Fibroblast of lung (primary cell): ENCODE results near the gene SLC37A2. TPM values are rescaled to one million over a fixed set of nuclear protein-coding genes. Genes with fewer than 3 reads are reported as not detected.

Experiments
- DNase-seq, 2 donors: peaks; one replicate each; pipeline versions ENCODE4 v3.0.0 to v3.0.0-alpha.2; 2010; ENCODE audit warnings: low read depth in 2 of 2
- H2AFZ ChIP-seq: 2 replicates; pipeline ENCODE4 v1.5.1; 2012; ENCODE audit warnings: low read length, control low read depth, inconsistent platforms
- H3K27ac ChIP-seq: 2 replicates; pipeline ENCODE4 v1.5.1; 2011; ENCODE audit warnings: low read length, control low read depth; ENCODE audit not compliant: insufficient read depth
- H3K27me3 ChIP-seq: 2 replicates; pipeline ENCODE4 v1.5.1; 2011; ENCODE audit warnings: mild to moderate bottlenecking, low read length; ENCODE audit not compliant: control insufficient read depth, insufficient read depth
- H3K36me3 ChIP-seq: 2 replicates; pipeline ENCODE4 v1.5.1; 2011; ENCODE audit warnings: low read length; ENCODE audit not compliant: control insufficient read depth, insufficient read depth
- H3K4me1 ChIP-seq: 2 replicates; pipeline ENCODE4 v1.5.1; 2011; ENCODE audit warnings: low read length; ENCODE audit not compliant: control insufficient read depth, insufficient read depth; ENCODE audit errors: extremely low read depth
- H3K4me2 ChIP-seq: 2 replicates; pipeline ENCODE4 v1.5.1; 2011; ENCODE audit warnings: low read length, control low read depth; ENCODE audit not compliant: insufficient read depth; ENCODE audit errors: extremely low read depth
- H3K4me3 ChIP-seq, 4 experiments: fragments of 200-600 bp in 1 of 4; sonication (generic) in 1 of 4; replicated peaks in 1 of 4; 2 replicates each; pipeline ENCODE4 v1.5.1; 2011 to 2016; ENCODE audit warnings: low read length in 4 of 4, low read depth in 3 of 4, mild to moderate bottlenecking in 3 of 4, control low read depth in 2 of 4, inconsistent platforms in 1 of 4, mixed read lengths in 1 of 4; ENCODE audit not compliant: insufficient read depth in 1 of 4; ENCODE audit errors: control extremely low read depth in 1 of 4
- H3K79me2 ChIP-seq: 2 replicates; pipeline ENCODE4 v1.5.1; 2012; ENCODE audit warnings: mild to moderate bottlenecking, low read length, inconsistent platforms; ENCODE audit not compliant: control insufficient read depth, insufficient read depth
- H3K9ac ChIP-seq: 2 replicates; pipeline ENCODE4 v1.5.1; 2011; ENCODE audit warnings: mild to moderate bottlenecking, low read length, control low read depth; ENCODE audit not compliant: insufficient read depth
- H3K9me3 ChIP-seq: 2 replicates; pipeline ENCODE4 v1.5.1; 2012; ENCODE audit warnings: low read depth, low read length; ENCODE audit not compliant: control insufficient read depth, insufficient read depth
- H4K20me1 ChIP-seq: 2 replicates; pipeline ENCODE4 v1.5.1; 2011; ENCODE audit warnings: low read length; ENCODE audit not compliant: control insufficient read depth, insufficient read depth; ENCODE audit errors: extremely low read depth
- EZH2 ChIP-seq: IDR thresholded peaks from 2 replicates; pipeline ENCODE4 v1.5.1; 2012; ENCODE audit warnings: low read length, control low read depth, mild to moderate bottlenecking; ENCODE audit errors: missing control alignments
- polyA plus RNA-seq, 2 donors: library from polyadenylated mRNA; depleted of rRNA in 1 of 2; stranded (reverse) in 1 of 2; unstranded in 1 of 2; fragments of >200 nt; gene quantifications; 2 replicates each; pipeline ENCODE4 v1.2.1, GENCODE V29; 2011 to 2012; ENCODE audit warnings: missing spikeins in 1 of 2
- total RNA-seq: library from RNA; depleted of rRNA; stranded (reverse); fragments of >200 nt; gene quantifications from 2 replicates; pipeline ENCODE4 v1.2.1, GENCODE V29; 2014
- TF ChIP-seq, protein P1 (sequence below), 2 donors: IDR thresholded peaks in 1 of 2; conservative IDR thresholded peaks in 1 of 2; 1 replicate in 1 of 2; 2 replicates in 1 of 2; pipeline ENCODE4 v1.5.1; 2011 to 2012; ENCODE audit warnings: low read length in 2 of 2, control low read depth in 1 of 2, inconsistent platforms in 1 of 2, low read depth in 1 of 2, mild to moderate bottlenecking in 1 of 2

Gene SLC37A2
- total and polyA plus RNA-seq, 2 donors (not counting 1 experiment from before 2014, with no cell fraction given) = 0.36 to 0.83 TPM

DNA sequence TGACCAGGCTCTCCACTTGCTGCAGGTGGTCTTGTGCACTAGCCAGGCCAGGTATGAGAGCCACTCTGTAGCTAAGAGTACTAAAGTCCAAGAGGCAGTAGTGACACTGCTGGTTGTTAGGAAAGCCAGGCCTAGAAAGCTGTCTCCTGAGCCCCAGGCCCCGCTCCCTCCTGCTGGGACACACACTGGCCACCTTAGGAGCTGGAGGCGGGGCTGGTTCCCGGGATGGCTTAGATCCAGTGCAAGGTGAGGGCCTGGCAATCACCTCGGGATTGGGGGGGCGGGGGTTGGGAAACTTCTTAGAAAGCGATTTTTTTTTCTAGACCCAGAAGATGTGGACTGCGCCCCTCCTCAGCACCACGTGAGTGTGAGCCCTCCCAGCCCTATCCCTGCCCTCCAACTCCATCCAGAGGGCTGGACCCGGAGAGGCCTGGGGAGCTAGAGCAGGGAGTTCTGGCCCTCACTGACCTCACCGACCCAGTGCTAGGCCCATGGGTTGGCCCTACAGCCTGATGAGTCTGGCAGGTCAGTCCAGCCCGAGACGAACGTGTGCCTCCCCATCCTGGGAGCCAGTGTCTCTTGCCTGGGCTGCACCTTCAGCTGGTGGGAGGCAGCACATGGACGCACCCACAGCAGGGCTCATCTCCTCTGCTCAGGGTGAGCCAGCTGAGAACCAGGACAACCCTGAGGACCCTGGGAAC, 18.1 kb downstream of the SLC37A2 start:
- Histone ChIP-seq H3K4me3 (no peak overlapping the region), H3K27me3 (no peaks in the 10 kb centered on the region), H4K20me1 (no peaks in the 10 kb centered on the region), H3K9ac (no peak overlapping the region), H2AFZ (no peak overlapping the region), H3K36me3 (no peaks in the 10 kb centered on the region), H3K4me2 (no peak overlapping the region), H3K4me1 (peaks cover 10% of the 10 kb centered on the region), H3K79me2 (no peaks in the 10 kb centered on the region), H3K9me3 (no peaks in the 10 kb centered on the region), H3K27ac (no peak overlapping the region)
- no peak for TF ChIP-seq EZH2
- TF ChIP-seq, protein P1, sequence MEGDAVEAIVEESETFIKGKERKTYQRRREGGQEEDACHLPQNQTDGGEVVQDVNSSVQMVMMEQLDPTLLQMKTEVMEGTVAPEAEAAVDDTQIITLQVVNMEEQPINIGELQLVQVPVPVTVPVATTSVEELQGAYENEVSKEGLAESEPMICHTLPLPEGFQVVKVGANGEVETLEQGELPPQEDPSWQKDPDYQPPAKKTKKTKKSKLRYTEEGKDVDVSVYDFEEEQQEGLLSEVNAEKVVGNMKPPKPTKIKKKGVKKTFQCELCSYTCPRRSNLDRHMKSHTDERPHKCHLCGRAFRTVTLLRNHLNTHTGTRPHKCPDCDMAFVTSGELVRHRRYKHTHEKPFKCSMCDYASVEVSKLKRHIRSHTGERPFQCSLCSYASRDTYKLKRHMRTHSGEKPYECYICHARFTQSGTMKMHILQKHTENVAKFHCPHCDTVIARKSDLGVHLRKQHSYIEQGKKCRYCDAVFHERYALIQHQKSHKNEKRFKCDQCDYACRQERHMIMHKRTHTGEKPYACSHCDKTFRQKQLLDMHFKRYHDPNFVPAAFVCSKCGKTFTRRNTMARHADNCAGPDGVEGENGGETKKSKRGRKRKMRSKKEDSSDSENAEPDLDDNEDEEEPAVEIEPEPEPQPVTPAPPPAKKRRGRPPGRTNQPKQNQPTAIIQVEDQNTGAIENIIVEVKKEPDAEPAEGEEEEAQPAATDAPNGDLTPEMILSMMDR (conservative IDR thresholded peaks at IDR 0.05 in 1 of 2, IDR thresholded peaks at IDR 0.05 in 1 of 2; ENCODE audit: low read depth in 1 of 2, low read length in 2 of 2) = no peak
- no peak for DNase-seq

DNA sequence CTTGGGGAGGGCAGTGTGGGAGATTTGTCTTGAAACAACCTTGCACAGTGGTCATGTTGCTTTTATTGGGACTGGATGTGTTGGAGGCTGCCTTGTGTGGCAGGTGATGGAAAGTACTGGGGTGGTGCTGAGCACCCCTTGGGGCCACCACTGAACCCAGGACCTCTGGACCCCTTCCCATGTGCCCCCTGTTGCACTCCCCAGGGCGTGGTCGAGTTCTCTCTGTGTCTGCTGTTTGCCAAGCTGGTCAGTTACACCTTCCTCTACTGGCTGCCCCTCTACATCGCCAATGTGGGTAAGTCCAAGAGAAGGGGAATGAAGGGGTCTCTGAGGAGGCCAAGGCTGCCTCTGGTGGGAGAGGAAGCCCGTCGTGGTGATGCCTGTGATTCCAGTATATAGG, 18.9 kb downstream of the SLC37A2 start:
- Histone ChIP-seq H3K79me2 (no peaks in the 10 kb centered on the region), H3K9me3 (no peaks in the 10 kb centered on the region), H3K4me2 (no peak overlapping the region), H3K36me3 (no peaks in the 10 kb centered on the region), H4K20me1 (no peaks in the 10 kb centered on the region), H3K9ac (no peak overlapping the region), H3K4me3 (no peak overlapping the region), H3K4me1 (peaks cover 10% of the 10 kb centered on the region), H3K27me3 (no peaks in the 10 kb centered on the region), H3K27ac (no peak overlapping the region), H2AFZ (no peak overlapping the region)
- TF ChIP-seq, protein P1 (conservative IDR thresholded peaks at IDR 0.05 in 1 of 2, IDR thresholded peaks at IDR 0.05 in 1 of 2; ENCODE audit: low read depth in 1 of 2, low read length in 2 of 2) = no peak
- TF ChIP-seq EZH2 = no peak
- DNase-seq = no peak

DNA sequence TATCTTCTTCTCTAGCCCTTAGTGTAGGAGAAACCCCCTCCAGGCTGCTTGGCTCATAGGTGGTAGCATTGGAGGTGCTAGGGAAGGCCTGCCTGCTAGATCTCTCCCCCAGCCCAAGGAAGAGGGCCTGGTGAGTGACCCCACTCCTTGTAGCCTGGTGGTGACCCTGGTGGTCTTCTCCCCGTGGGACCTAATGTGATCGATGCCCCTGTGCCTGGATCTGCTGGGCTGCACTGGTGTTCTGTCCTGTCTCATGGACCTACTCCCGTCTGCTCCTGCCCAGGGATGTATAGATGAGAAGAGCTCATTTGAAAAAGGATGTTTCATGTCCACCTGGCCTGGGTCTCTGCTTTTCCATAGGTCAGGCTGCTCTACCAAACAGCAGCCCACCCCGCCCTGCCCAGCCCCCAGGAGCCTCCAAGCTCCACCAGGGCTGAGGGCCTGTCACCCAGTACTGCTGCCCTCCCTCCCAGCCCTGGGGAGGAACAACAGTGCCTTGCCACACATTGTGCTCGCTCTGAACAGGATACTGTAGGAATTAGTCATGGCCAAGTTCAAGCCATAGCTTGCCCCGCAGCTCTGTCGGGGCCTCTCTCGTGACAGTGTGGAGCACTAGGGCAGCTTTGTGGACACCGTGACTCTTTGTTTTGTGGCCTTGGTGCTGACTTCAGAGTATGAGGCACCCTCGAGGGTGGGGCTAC, 19.7 kb downstream of the SLC37A2 start:
- Histone ChIP-seq H3K4me2 (no peak overlapping the region), H3K4me1 (peaks cover 10% of the 10 kb centered on the region), H3K79me2 (no peaks in the 10 kb centered on the region), H4K20me1 (no peaks in the 10 kb centered on the region), H3K36me3 (no peaks in the 10 kb centered on the region), H2AFZ (peak overlapping the region; percentile 41), H3K27me3 (no peaks in the 10 kb centered on the region), H3K27ac (no peak overlapping the region), H3K4me3 (no peak overlapping the region), H3K9ac (no peak overlapping the region), H3K9me3 (no peaks in the 10 kb centered on the region)
- peak; percentile 81 to 87 for DNase-seq
- TF ChIP-seq, protein P1 (conservative IDR thresholded peaks at IDR 0.05 in 1 of 2, IDR thresholded peaks at IDR 0.05 in 1 of 2; ENCODE audit: low read depth in 1 of 2, low read length in 2 of 2) = no peak
- no peak for TF ChIP-seq EZH2
